ENCODE measurements around the gene WASF2.

DNA sequence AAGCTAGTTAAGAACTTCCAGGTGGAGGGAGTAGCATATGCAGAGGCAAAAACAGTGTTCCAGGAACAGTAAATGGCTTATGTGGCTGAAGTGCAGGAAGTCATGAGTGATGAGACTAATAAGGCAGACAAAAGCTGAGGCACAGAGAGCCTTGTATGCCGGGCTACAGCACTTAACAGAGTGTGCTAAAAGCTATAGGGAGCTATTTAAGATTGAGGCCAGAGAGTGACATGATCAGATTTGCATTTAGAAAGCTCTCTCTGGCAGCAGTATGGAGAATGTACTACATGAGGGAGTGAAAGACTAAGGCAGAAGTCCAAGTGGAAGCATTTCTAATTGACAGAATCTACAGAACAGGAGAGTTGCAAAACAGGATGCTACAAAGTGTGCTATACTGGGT lies 38.6 kb downstream of the WASF2 start:
- TF ChIP-seq POLR2A (IDR thresholded peaks at IDR 0.05) (no peak), POLR2AphosphoS5 (IDR thresholded peaks at IDR 0.05) (no peak)
- TF ChIP-seq, protein P1, sequence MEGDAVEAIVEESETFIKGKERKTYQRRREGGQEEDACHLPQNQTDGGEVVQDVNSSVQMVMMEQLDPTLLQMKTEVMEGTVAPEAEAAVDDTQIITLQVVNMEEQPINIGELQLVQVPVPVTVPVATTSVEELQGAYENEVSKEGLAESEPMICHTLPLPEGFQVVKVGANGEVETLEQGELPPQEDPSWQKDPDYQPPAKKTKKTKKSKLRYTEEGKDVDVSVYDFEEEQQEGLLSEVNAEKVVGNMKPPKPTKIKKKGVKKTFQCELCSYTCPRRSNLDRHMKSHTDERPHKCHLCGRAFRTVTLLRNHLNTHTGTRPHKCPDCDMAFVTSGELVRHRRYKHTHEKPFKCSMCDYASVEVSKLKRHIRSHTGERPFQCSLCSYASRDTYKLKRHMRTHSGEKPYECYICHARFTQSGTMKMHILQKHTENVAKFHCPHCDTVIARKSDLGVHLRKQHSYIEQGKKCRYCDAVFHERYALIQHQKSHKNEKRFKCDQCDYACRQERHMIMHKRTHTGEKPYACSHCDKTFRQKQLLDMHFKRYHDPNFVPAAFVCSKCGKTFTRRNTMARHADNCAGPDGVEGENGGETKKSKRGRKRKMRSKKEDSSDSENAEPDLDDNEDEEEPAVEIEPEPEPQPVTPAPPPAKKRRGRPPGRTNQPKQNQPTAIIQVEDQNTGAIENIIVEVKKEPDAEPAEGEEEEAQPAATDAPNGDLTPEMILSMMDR (IDR thresholded peaks at IDR 0.05), result no peak
